Mesendoderm (in vitro differentiated cells): ENCODE results near the gene SRCIN1.
"Not testable (repeated sequence)": the region's sequence is repeated elsewhere in the genome, so short reads cannot be mapped to it uniquely, and the experiment has no call there.

Experiments used
- DNase-seq: peaks from one replicate; pipeline ENCODE4 v3.0.0; 2013
- H2AK5ac ChIP-seq: 2 replicates; pipeline ENCODE4 v1.6.1; 2013; ENCODE audit warnings: low read length, inconsistent platforms
- H2BK120ac ChIP-seq: 2 replicates; pipeline ENCODE4 v1.6.1; 2013; ENCODE audit warnings: low read depth, mild to moderate bottlenecking, low read length, moderate library complexity, mixed read lengths
- H2BK15ac ChIP-seq: replicated peaks from 2 replicates; pipeline ENCODE4 v1.6.1; 2013; ENCODE audit warnings: low read depth, mild to moderate bottlenecking, moderate library complexity
- H2BK5ac ChIP-seq: 2 replicates; pipeline ENCODE4 v1.6.1; 2013; ENCODE audit warnings: low read length, inconsistent platforms
- H3K18ac ChIP-seq: 2 replicates; pipeline ENCODE4 v1.6.1; 2013; ENCODE audit warnings: mild to moderate bottlenecking, low read length, mixed read lengths
- H3K23ac ChIP-seq: one replicate; pipeline ENCODE4 v1.6.1; 2013; ENCODE audit warnings: low read length
- H3K27ac ChIP-seq: 2 replicates; pipeline ENCODE4 v1.5.1; 2013; ENCODE audit warnings: low read depth, mild to moderate bottlenecking, inconsistent platforms, low read length, moderate library complexity
- H3K27me3 ChIP-seq: 2 replicates; pipeline ENCODE4 v1.6.1; 2013; ENCODE audit warnings: low read length, control low read depth, mild to moderate bottlenecking, inconsistent platforms; ENCODE audit not compliant: insufficient read depth, poor library complexity
- H3K36me3 ChIP-seq: 2 replicates; pipeline ENCODE4 v1.6.1; 2013; ENCODE audit warnings: low read length, inconsistent platforms; ENCODE audit not compliant: control insufficient read depth, insufficient read depth
- H3K4ac ChIP-seq: one replicate; pipeline ENCODE4 v1.6.1; 2013; ENCODE audit warnings: low read depth, mild to moderate bottlenecking, low read length, moderate library complexity
- H3K4me1 ChIP-seq: 2 replicates; pipeline ENCODE4 v1.6.1; 2013; ENCODE audit warnings: low read depth, low read length, inconsistent platforms; ENCODE audit not compliant: control insufficient read depth
- H3K4me2 ChIP-seq: 2 replicates; pipeline ENCODE4 v1.6.1; 2013; ENCODE audit warnings: low read length
- H3K4me3 ChIP-seq: 2 replicates; pipeline ENCODE4 v1.5.1; 2013; ENCODE audit warnings: mild to moderate bottlenecking, low read length
- H3K56ac ChIP-seq: one replicate; pipeline ENCODE4 v1.6.1; 2013; ENCODE audit warnings: low read length
- H3K79me1 ChIP-seq: 2 replicates; pipeline ENCODE4 v1.6.1; 2013; ENCODE audit warnings: low read length, inconsistent platforms
- H3K79me2 ChIP-seq: 2 replicates; pipeline ENCODE4 v1.6.1; 2013; ENCODE audit warnings: mild to moderate bottlenecking, low read length; ENCODE audit not compliant: control insufficient read depth, insufficient read depth
- H3K9ac ChIP-seq: 2 replicates; pipeline ENCODE4 v1.6.1; 2013; ENCODE audit warnings: low read length, inconsistent platforms
- H4K5ac ChIP-seq: one replicate; pipeline ENCODE4 v1.6.1; 2013; ENCODE audit warnings: low read length
- H4K8ac ChIP-seq: one replicate; pipeline ENCODE4 v1.6.1; 2013; ENCODE audit warnings: low read depth, mild to moderate bottlenecking, control low read depth, low read length, moderate library complexity
- WGBS: extraction: QIAGEN DNeasy Blood & Tissue Kit; methylation state at CpG from one replicate; pipeline ENCODE4 v1.1.7; 2013; ENCODE audit warnings: low lambda C conversion rate, missing lambda C conversion rate; ENCODE audit not compliant: insufficient coverage; ENCODE audit errors: extremely low coverage; 5-methylcytosine and 5-hydroxymethylcytosine counted together

The SRCIN1 gene

DNA sequence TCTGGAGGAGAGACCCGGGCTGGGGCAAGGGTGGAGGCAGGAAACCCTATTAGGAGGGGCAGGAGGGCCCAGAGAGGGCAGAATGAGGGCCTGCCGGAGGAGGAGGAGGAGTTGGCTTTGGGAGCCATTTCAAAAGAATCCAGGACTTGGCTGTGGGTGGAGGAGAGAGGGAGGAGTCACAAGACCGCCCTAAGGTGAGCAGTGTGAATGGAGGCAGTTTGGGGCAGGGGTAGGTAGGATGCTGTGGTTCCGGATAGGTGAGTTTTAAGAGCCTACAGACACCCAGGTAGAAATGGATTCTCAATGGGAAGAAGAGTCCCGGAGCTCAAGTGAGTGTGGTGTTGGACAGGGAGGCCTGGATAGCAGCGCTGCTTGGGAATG is 97.2 kb downstream of the SRCIN1 start:
- H3K27ac ChIP-seq: no peak overlapping the region
- no peak overlapping the region for H2BK120ac ChIP-seq
- no peak overlapping the region for H3K4ac ChIP-seq
- H3K56ac ChIP-seq: peak overlapping the region; percentile 56
- no peaks in the 10 kb centered on the region for H3K27me3 ChIP-seq
- peaks cover 2% of the 10 kb centered on the region for H3K4me1 ChIP-seq
- no CpG with 5 or more reads among the region's 6 CpGs for WGBS
- H3K36me3 ChIP-seq: no peaks in the 10 kb centered on the region
- H3K9ac ChIP-seq: no peak overlapping the region
- H3K79me2 ChIP-seq: no peaks in the 10 kb centered on the region
- no peak overlapping the region for H2BK5ac ChIP-seq
- no peaks in the 10 kb centered on the region for H3K79me1 ChIP-seq
- DNase-seq: peak; percentile 58
- no peak overlapping the region for H4K8ac ChIP-seq
- H2AK5ac ChIP-seq: no peak overlapping the region
- no peak overlapping the region for H3K4me2 ChIP-seq
- no peak overlapping the region for H3K4me3 ChIP-seq
- H2BK15ac ChIP-seq: no peak overlapping the region
- peak overlapping the region; percentile 80 for H3K23ac ChIP-seq
- H3K18ac ChIP-seq: no peak overlapping the region
- no peak overlapping the region for H4K5ac ChIP-seq

DNA sequence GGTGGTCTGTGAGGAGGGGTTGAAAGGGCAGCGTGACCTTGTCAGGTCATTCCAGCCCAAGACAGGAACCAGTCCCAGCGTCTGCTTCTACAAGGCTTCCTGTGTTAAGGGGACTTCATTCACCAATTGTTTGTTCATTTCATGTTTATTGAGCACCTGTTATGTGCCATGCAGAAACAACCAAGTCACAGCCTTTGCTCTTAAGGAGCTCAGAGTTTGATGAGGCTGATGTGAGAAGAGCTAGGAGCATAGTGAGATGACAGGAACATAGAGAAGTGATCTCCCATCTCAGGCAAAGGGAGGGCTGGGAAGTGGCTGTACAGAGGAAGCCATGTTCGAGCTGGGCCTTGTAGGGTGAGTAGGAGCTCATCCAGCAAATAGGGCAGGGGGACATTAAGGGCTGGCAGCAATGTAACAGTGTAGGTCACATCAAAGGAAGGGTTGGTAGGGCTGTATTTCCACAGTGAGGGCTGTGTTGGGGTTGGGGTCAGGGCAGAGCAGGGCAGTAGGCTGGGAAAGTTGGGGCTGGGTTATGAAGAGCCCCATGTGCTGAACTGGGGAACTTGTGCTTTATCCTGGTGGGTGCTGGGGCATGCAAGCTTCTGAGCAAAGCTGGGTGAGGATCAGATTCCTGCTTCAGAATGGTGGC is 97.7 kb downstream of the SRCIN1 start:
- no peak overlapping the region for H2BK15ac ChIP-seq
- peak overlapping the region; percentile 80 for H3K23ac ChIP-seq
- no peaks in the 10 kb centered on the region for H3K27me3 ChIP-seq
- H3K27ac ChIP-seq: no peak overlapping the region
- no peak overlapping the region for H3K9ac ChIP-seq
- H3K56ac ChIP-seq: peak overlapping the region; percentile 56
- no CpG with 5 or more reads among the region's 3 CpGs for WGBS
- no peaks in the 10 kb centered on the region for H3K79me2 ChIP-seq
- H3K4me1 ChIP-seq: peaks cover 2% of the 10 kb centered on the region
- H4K5ac ChIP-seq: no peak overlapping the region
- no peak overlapping the region for H2BK5ac ChIP-seq
- DNase-seq: no peak
- no peak overlapping the region for H2BK120ac ChIP-seq
- H3K79me1 ChIP-seq: no peaks in the 10 kb centered on the region
- no peak overlapping the region for H3K4me3 ChIP-seq
- H2AK5ac ChIP-seq: no peak overlapping the region
- no peak overlapping the region for H3K4me2 ChIP-seq
- no peak overlapping the region for H4K8ac ChIP-seq
- no peak overlapping the region for H3K4ac ChIP-seq
- H3K18ac ChIP-seq: no peak overlapping the region
- H3K36me3 ChIP-seq: no peaks in the 10 kb centered on the region

DNA sequence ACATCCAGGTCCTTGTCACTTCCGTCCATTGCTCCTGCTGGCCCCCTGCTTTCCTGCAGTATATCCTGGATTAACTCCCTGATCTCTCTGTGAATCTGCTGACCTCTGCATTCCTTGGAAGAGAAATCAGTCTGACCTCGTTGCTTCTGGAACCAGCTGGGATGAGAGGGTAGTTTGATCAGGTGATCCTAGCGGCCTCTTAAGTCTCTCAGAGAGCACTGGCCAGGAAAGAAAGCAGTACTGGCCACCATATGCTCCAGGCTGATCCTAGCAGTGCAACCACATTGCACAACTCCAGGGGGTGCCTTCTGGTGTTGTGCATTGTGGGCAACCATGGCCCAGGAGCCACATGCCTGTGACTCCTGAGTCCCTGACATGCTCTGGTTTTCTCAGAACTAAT is 98.3 kb downstream of the SRCIN1 start:
- peak; percentile 63 for DNase-seq
- Histone ChIP-seq H3K23ac (no peak overlapping the region), H3K79me1 (no peaks in the 10 kb centered on the region), H3K36me3 (no peaks in the 10 kb centered on the region), H2BK15ac (no peak overlapping the region), H3K4me2 (no peak overlapping the region), H3K4ac (no peak overlapping the region), H3K79me2 (no peaks in the 10 kb centered on the region), H3K4me3 (no peak overlapping the region), H2BK5ac (no peak overlapping the region), H2AK5ac (no peak overlapping the region), H3K9ac (no peak overlapping the region), H4K8ac (no peak overlapping the region), H3K18ac (no peak overlapping the region), H3K4me1 (peaks cover 2% of the 10 kb centered on the region), H3K27ac (no peak overlapping the region), H2BK120ac (no peak overlapping the region), H3K27me3 (no peaks in the 10 kb centered on the region), H4K5ac (no peak overlapping the region), H3K56ac (no peak overlapping the region)
- no CpG with 5 or more reads among the region's 3 CpGs for WGBS

GRCh38 chr17:38504216-38504615 is 101.5 kb downstream of the SRCIN1 start:
- Histone ChIP-seq H2BK5ac (no peak overlapping the region), H2BK15ac (no peak overlapping the region), H3K79me1 (no peaks in the 10 kb centered on the region), H4K5ac (no peak overlapping the region), H3K36me3 (no peaks in the 10 kb centered on the region), H3K27ac (no peak overlapping the region), H3K9ac (no peak overlapping the region), H3K4ac (no peak overlapping the region), H3K56ac (no peak overlapping the region), H3K4me2 (no peak overlapping the region), H2AK5ac (no peak overlapping the region), H3K18ac (no peak overlapping the region), H2BK120ac (no peak overlapping the region), H3K4me1 (peaks cover 2% of the 10 kb centered on the region), H3K27me3 (no peaks in the 10 kb centered on the region), H3K79me2 (no peaks in the 10 kb centered on the region), H4K8ac (no peak overlapping the region), H3K4me3 (no peak overlapping the region), H3K23ac (no peak overlapping the region)
- DNase-seq: no peak
- WGBS: no CpG with 5 or more reads among the region's 14 CpGs

DNA sequence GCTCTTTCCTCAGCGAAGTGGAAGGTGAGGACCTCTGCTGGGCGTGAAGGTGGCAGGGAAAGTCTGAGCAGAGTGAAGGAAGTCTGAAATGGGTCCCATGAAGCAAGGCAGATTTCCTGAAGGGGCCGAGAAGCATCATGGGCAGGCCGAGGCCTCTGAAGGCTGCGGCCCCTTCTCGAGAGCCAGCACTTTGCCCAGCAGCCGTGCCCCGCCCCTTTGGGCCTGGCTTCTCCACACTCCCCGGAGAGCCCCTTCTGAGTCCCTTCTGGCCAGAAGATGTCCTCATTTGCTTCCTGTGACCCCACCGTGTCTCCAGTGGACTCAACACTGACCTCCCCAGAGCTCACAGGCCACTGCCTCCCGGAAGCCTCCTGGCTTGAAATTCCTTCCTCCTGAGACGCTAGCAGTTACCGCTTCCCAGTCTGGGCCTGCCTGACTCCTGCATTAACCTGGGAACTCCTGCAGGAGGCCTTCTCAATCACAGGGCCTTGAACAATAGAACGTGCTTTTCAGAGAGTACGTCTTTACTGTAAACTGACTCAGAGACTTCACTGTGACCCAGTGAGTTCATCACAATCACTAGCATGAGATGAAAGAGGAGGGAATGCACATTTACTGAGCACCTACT is 102.4 kb downstream of the SRCIN1 start:
- H3K23ac ChIP-seq, H3K27ac ChIP-seq, H3K9ac ChIP-seq, H3K18ac ChIP-seq, H3K79me1 ChIP-seq, H2BK15ac ChIP-seq, H3K36me3 ChIP-seq, H3K79me2 ChIP-seq, H2AK5ac ChIP-seq, H3K27me3 ChIP-seq, H4K8ac ChIP-seq, H4K5ac ChIP-seq, H2BK120ac ChIP-seq, H3K4me2 ChIP-seq, H3K4me1 ChIP-seq, H3K4ac ChIP-seq, H3K56ac ChIP-seq, H2BK5ac ChIP-seq, H3K4me3 ChIP-seq: not testable (repeated sequence)
- no CpG with 5 or more reads among the region's 15 CpGs for WGBS
- peak; percentile 57 for DNase-seq

- H3K4me1 ChIP-seq, H4K5ac ChIP-seq, H3K4ac ChIP-seq, H3K9ac ChIP-seq, H3K23ac ChIP-seq, H3K27ac ChIP-seq, H3K79me1 ChIP-seq, H3K79me2 ChIP-seq, H3K56ac ChIP-seq, H3K4me2 ChIP-seq, DNase-seq, H3K27me3 ChIP-seq, H3K36me3 ChIP-seq, H3K4me3 ChIP-seq, H2AK5ac ChIP-seq, H4K8ac ChIP-seq, H2BK5ac ChIP-seq, H2BK120ac ChIP-seq, H2BK15ac ChIP-seq, H3K18ac ChIP-seq: not testable (repeated sequence)
- WGBS: no CpG with 5 or more reads among the region's 2 CpGs
These were observed 104.0 kb downstream of the SRCIN1 start for GRCh38 chr17:38501718-38502117.
